ENCODE results near the gene GRIFIN.
"Not testable (repeated sequence)": the region's sequence is repeated elsewhere in the genome, so short reads cannot be mapped to it uniquely, and the experiment has no call there.

GRIFIN gene

DNA sequence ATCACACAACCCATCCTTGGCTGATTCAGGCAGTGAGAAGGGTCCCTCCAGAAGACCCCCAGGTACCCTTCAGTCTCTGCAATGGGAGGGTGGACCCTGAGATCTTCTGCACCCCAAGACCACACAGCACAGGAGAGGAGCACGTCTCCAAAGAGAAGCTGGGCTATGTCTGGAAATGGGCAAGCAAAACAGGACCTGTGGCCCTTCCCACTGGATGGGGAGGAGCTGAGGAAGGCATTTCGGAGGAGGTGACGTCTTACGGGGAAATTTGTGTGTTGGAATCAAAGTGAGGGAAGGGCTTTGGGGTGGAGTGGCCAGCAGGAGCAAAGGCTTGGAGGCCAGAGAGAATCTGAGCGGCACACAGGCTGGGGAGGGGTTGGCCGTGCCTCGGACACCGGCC is 16.5 kb downstream of the GRIFIN start (continued):
- TF ChIP-seq ZNF561 (tag by site-specific recombination; IDR thresholded peaks at IDR 0.05; ENCODE audit: borderline replicate concordance) = no peak

DNA sequence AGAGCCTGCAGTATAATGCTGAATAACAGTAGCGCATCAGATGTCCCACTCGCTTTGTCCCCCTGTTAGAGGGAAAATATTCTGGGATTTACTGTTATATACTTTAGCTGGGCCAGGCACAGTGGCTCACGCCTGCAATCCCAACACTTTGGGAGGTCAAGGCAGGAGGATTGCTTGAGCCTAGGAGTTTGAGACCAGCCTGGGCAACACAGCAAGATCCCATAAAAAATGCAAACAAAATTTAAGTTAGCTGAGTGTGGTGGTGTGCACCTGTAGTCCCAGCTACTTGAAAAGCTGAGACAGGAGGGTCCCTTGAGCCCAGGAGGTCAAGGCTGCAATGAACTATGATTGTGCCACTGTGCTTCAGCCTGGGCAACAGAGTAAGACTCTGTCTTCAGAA is 22.3 kb downstream of the GRIFIN start:
- H3K4me1 ChIP-seq (ENCODE audit: control insufficient read depth, insufficient read depth, low read length); H3K9me3 ChIP-seq (ENCODE audit: control insufficient read depth, insufficient read depth, low read depth, low read length); H3K27ac ChIP-seq (ENCODE audit: extremely low read depth, low read depth, low read length); H3K36me3 ChIP-seq (ENCODE audit: control insufficient read depth in 2 of 2, insufficient read depth in 1 of 2, low read length in 2 of 2); H3K4me3 ChIP-seq (ENCODE audit: low read depth, low read length); POLR2A ChIA-PET: not testable (repeated sequence)
- CTCF ChIA-PET = interaction anchor here (0.6 to 5.5 kb wide), 4 partner anchors 14 to 758 kb away, joined by 3 to 106 read pairs (median 6); no protein-coding TSS in a partner anchor
- 0 out of 2 replicates have a peak, but pooled peaks have one; percentile 25 for TF ChIP-seq ZNF121 (tag by site-specific recombination; IDR thresholded peaks at IDR 0.05)

DNA sequence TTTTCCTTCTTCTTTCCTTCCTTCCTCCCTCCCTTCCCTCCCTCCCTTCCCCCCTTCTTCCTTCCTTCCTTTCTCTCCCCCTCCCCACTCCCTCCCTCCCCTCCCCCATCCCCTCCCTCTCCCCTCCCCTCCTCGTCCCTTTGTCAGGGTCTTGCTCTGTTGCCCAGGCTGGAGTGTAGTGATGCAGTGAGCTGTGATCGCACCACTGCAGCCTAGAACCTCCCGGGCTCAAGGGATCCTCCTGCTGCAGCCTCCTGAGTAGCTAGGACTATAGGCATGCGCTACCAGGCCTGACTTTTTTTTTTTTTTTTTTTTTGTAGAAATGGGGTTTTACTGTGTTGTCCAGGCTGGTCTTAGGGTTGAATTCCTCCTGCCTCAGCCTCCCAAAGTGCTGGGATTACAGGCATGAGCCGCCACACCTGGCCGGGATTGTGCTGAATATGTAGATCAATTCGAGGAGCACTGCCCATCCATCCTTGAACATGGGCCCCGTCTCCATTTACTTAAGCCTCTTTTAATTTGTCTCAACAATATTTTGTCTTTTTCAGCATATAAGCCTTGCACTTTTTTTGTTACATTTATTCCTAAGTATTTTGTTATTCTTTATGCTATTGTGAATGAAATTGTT is 23.4 kb downstream of the GRIFIN start:
- ChIA-PET POLR2A (interaction anchor here (1.5 kb wide), 1 partner anchor 16 kb away, joined by 4 read pairs; no protein-coding TSS in a partner anchor), CTCF (interaction anchor here (1.0 to 5.5 kb wide), 6 partner anchors 9 to 254 kb away, joined by 3 to 106 read pairs (median 5); no protein-coding TSS in a partner anchor)
- H3K36me3 ChIP-seq (ENCODE audit: control insufficient read depth in 2 of 2, insufficient read depth in 1 of 2, low read length in 2 of 2) = no peaks in the 10 kb centered on the region
- TF ChIP-seq, protein P1, sequence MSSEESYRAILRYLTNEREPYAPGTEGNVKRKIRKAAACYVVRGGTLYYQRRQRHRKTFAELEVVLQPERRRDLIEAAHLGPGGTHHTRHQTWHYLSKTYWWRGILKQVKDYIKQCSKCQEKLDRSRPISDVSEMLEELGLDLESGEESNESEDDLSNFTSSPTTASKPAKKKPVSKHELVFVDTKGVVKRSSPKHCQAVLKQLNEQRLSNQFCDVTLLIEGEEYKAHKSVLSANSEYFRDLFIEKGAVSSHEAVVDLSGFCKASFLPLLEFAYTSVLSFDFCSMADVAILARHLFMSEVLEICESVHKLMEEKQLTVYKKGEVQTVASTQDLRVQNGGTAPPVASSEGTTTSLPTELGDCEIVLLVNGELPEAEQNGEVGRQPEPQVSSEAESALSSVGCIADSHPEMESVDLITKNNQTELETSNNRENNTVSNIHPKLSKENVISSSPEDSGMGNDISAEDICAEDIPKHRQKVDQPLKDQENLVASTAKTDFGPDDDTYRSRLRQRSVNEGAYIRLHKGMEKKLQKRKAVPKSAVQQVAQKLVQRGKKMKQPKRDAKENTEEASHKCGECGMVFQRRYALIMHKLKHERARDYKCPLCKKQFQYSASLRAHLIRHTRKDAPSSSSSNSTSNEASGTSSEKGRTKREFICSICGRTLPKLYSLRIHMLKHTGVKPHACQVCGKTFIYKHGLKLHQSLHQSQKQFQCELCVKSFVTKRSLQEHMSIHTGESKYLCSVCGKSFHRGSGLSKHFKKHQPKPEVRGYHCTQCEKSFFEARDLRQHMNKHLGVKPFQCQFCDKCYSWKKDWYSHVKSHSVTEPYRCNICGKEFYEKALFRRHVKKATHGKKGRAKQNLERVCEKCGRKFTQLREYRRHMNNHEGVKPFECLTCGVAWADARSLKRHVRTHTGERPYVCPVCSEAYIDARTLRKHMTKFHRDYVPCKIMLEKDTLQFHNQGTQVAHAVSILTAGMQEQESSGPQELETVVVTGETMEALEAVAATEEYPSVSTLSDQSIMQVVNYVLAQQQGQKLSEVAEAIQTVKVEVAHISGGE (tag by site-specific recombination; conservative IDR thresholded peaks at IDR 0.05; ENCODE audit: low read depth) = no peak
- TF ChIP-seq ZBTB8A (tag by site-specific recombination; IDR thresholded peaks at IDR 0.05) (no peak), ZNF214 (tag by site-specific recombination; IDR thresholded peaks at IDR 0.05; ENCODE audit: borderline replicate concordance) (no peak), ZNF2 (tag by site-specific recombination; IDR thresholded peaks at IDR 0.05) (no peak), GLI4 (tag by site-specific recombination; IDR thresholded peaks at IDR 0.05) (no peak), ZNF48 (tag by site-specific recombination; IDR thresholded peaks at IDR 0.05) (no peak), FEZF1 (tag by site-specific recombination; IDR thresholded peaks at IDR 0.05) (no peak), ZNF121 (tag by site-specific recombination; IDR thresholded peaks at IDR 0.05) (no peak), SCRT2 (tag by site-specific recombination; IDR thresholded peaks at IDR 0.05) (no peak), SCRT1 (tag by site-specific recombination; IDR thresholded peaks at IDR 0.05; ENCODE audit: borderline replicate concordance) (no peak), GLIS1 (tag by site-specific recombination; IDR thresholded peaks at IDR 0.05) (no peak), ZNF211 (tag by site-specific recombination; IDR thresholded peaks at IDR 0.05; ENCODE audit: low read depth) (no peak)
- TF ChIP-seq, protein P2, sequence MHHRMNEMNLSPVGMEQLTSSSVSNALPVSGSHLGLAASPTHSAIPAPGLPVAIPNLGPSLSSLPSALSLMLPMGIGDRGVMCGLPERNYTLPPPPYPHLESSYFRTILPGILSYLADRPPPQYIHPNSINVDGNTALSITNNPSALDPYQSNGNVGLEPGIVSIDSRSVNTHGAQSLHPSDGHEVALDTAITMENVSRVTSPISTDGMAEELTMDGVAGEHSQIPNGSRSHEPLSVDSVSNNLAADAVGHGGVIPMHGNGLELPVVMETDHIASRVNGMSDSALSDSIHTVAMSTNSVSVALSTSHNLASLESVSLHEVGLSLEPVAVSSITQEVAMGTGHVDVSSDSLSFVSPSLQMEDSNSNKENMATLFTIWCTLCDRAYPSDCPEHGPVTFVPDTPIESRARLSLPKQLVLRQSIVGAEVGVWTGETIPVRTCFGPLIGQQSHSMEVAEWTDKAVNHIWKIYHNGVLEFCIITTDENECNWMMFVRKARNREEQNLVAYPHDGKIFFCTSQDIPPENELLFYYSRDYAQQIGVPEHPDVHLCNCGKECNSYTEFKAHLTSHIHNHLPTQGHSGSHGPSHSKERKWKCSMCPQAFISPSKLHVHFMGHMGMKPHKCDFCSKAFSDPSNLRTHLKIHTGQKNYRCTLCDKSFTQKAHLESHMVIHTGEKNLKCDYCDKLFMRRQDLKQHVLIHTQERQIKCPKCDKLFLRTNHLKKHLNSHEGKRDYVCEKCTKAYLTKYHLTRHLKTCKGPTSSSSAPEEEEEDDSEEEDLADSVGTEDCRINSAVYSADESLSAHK (tag by site-specific recombination; IDR thresholded peaks at IDR 0.05) = no peak
- TF ChIP-seq, protein P3, sequence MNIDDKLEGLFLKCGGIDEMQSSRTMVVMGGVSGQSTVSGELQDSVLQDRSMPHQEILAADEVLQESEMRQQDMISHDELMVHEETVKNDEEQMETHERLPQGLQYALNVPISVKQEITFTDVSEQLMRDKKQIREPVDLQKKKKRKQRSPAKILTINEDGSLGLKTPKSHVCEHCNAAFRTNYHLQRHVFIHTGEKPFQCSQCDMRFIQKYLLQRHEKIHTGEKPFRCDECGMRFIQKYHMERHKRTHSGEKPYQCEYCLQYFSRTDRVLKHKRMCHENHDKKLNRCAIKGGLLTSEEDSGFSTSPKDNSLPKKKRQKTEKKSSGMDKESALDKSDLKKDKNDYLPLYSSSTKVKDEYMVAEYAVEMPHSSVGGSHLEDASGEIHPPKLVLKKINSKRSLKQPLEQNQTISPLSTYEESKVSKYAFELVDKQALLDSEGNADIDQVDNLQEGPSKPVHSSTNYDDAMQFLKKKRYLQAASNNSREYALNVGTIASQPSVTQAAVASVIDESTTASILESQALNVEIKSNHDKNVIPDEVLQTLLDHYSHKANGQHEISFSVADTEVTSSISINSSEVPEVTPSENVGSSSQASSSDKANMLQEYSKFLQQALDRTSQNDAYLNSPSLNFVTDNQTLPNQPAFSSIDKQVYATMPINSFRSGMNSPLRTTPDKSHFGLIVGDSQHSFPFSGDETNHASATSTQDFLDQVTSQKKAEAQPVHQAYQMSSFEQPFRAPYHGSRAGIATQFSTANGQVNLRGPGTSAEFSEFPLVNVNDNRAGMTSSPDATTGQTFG (tag by site-specific recombination; IDR thresholded peaks at IDR 0.05; ENCODE audit: borderline replicate concordance) = no peak
- H3K4me1 ChIP-seq (ENCODE audit: control insufficient read depth, insufficient read depth, low read length) = no peaks in the 10 kb centered on the region
- H3K9me3 ChIP-seq (ENCODE audit: control insufficient read depth, insufficient read depth, low read depth, low read length) = no peaks in the 10 kb centered on the region
- no peak overlapping the region for H3K27ac ChIP-seq (ENCODE audit: extremely low read depth, low read depth, low read length)
- no peak overlapping the region for H3K4me3 ChIP-seq (ENCODE audit: low read depth, low read length)

All from HEK293 (cell line).